Pancreas (tissue), 10 donors: ENCODE results near the gene KRT15. TPM values are rescaled to one million over a fixed set of nuclear protein-coding genes. Genes with fewer than 3 reads are reported as not detected.

Experiments
- ATAC-seq, 4 donors: fragments of 200-7000 bp; cut with Tn5 transposase; one replicate each; pipeline versions ENCODE4 v1.8.0 to v1.9.1; 2020; ENCODE audit warnings: mild to moderate bottlenecking in 4 of 4, moderate library complexity in 4 of 4
- DNase-seq, 6 donors: peaks; one replicate each; pipeline ENCODE4 v3.0.0-alpha.2; 2020
- FAIRE-seq: peaks from 2 replicates; lab custom pipeline; 2012; peaks lifted over from hg19 to GRCh38; lab: Jason Lieb, UNC
- H3K27ac ChIP-seq, 4 donors: fragments of 200-600 bp; sonication (generic); 1 replicate in 3 of 4; 2 replicates in 1 of 4; pipeline versions ENCODE4 v1.5.0 to v1.8.0; 2020
- H3K27me3 ChIP-seq, 4 donors: fragments of 200-600 bp; one replicate each; pipeline ENCODE4 v1.8.0; 2021
- H3K36me3 ChIP-seq, 3 donors: fragments of 200-600 bp; sonication (generic) in 1 of 3; one replicate each; pipeline versions ENCODE4 v1.5.0 to v1.8.0; 2020 to 2021
- H3K4me1 ChIP-seq, 3 donors: fragments of 200-600 bp; one replicate each; pipeline ENCODE4 v1.8.0; 2021
- H3K4me3 ChIP-seq, 4 donors: fragments of 200-600 bp; sonication (generic) in 2 of 4; one replicate each; pipeline versions ENCODE4 v1.5.0 to v1.8.0; 2020 to 2021
- H3K9me3 ChIP-seq, 4 donors: fragments of 200-600 bp; one replicate each; pipeline ENCODE4 v1.8.0; 2021
- WGBS, 2 donors: extraction: QIAGEN DNeasy Blood & Tissue Kit; methylation state at CpG; one replicate each; pipeline ENCODE4 v1.1.7; 2013; 5-methylcytosine and 5-hydroxymethylcytosine counted together
- intact Hi-C, 3 donors: fragments of 100-400 bp; cut with DNase I; formaldehyde crosslinking; loops; one replicate each; pipeline versions ENCODE4 v1.11.1 to v1.14.2; 2022
- polyA plus RNA-seq, 2 donors: library from polyadenylated mRNA; stranded (reverse); fragments of 200-250 nt; gene quantifications; one replicate each; pipeline ENCODE4 v1.2.3, GENCODE V29; 2013
- total RNA-seq, 6 donors: library from RNA; stranded (reverse); fragmentation: NEBNext Ultra II Directional in 4 of 6; extraction: Animal tissue kit (Norgen Biotek cat#: 25700) in 4 of 6; gene quantifications; one replicate each; pipeline versions ENCODE4 v1.2.1 to v1.2.4, GENCODE V29; 2021 to 2023
- TF ChIP-seq, protein P1 (sequence below), 4 donors: fragments of 200-600 bp; sonication (generic) in 3 of 4; IDR thresholded peaks; one replicate each; pipeline versions ENCODE4 v1.5.0 to v1.8.0; 2021; ENCODE audit warnings: antibody characterized with exemption in 4 of 4
- donor health status: healthy with polysubstance abuse.
- donor health status: DM: no; HTN: no; CAD: no; lungs with moderate emphysema.
- donor health status: DM: no; HTN: no; CAD: no.
- donor health status: control.
- donor health status: control.
- donor health status: Bipolar disorder and iron deficiency.
- donor health status: DM: yes; HTN: yes; CAD: no.
- donor health status: DM: no; HTN: no; CAD: no.
- donor health status: DM: no; HTN: no; CAD: no.
- donor health status: DM: yes; HTN: yes; CAD: no.

KRT15 gene
- total and polyA plus RNA-seq, 8 donors, result 0.20 to 1.4 (median 0.78) TPM

DNA sequence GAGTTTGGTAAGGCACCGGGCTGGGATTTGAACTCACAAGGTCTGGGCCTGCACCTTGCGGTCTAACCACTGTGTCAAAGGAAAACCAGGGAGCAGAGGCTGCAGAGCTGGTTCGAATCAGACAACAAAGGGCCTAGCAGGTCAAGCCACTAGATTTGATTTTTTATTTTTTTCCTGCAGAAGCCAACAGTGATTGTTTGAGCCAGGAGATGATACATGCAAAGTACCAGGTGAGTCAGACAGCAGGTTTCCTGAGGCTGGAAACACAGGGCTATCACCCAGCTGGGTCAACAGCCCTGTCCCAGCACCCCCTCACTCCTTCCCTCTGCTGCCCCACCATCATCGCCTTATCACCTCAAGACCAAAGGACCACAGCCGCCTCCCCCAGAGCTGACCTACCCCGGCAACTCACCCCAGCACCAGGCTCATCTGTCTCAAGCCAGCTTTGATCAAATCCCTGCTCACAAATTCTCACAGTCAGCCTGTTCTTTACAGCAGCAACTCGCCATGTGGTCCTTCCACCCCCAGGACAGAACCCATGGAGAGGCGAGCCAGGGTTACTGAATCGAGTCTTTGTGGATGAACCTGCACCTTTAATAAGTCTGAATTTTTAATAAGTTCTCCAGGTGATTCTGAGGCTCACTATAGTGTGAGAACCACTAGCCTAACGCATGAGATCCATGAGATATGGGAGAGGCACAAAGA, 22.4 kb upstream of the KRT15 start:
- WGBS, 2 donors, result 68 to 69% methylated on average over 10 of the region's 10 CpGs
- FAIRE-seq (no peak), ATAC-seq (peak in 2 of 4 donors; percentile 24 to 70), DNase-seq (no peak)
- Histone ChIP-seq H3K4me3 (no peak overlapping the region), H3K36me3 (no peaks in the 10 kb centered on the region), H3K27ac (no peak overlapping the region), H3K9me3 (no peaks in the 10 kb centered on the region), H3K27me3 (no peaks in the 10 kb centered on the region), H3K4me1 (no peaks in the 10 kb centered on the region)
- intact Hi-C loops, result no loop called here
- TF ChIP-seq, protein P1, sequence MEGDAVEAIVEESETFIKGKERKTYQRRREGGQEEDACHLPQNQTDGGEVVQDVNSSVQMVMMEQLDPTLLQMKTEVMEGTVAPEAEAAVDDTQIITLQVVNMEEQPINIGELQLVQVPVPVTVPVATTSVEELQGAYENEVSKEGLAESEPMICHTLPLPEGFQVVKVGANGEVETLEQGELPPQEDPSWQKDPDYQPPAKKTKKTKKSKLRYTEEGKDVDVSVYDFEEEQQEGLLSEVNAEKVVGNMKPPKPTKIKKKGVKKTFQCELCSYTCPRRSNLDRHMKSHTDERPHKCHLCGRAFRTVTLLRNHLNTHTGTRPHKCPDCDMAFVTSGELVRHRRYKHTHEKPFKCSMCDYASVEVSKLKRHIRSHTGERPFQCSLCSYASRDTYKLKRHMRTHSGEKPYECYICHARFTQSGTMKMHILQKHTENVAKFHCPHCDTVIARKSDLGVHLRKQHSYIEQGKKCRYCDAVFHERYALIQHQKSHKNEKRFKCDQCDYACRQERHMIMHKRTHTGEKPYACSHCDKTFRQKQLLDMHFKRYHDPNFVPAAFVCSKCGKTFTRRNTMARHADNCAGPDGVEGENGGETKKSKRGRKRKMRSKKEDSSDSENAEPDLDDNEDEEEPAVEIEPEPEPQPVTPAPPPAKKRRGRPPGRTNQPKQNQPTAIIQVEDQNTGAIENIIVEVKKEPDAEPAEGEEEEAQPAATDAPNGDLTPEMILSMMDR (IDR thresholded peaks at IDR 0.05), result no peak

DNA sequence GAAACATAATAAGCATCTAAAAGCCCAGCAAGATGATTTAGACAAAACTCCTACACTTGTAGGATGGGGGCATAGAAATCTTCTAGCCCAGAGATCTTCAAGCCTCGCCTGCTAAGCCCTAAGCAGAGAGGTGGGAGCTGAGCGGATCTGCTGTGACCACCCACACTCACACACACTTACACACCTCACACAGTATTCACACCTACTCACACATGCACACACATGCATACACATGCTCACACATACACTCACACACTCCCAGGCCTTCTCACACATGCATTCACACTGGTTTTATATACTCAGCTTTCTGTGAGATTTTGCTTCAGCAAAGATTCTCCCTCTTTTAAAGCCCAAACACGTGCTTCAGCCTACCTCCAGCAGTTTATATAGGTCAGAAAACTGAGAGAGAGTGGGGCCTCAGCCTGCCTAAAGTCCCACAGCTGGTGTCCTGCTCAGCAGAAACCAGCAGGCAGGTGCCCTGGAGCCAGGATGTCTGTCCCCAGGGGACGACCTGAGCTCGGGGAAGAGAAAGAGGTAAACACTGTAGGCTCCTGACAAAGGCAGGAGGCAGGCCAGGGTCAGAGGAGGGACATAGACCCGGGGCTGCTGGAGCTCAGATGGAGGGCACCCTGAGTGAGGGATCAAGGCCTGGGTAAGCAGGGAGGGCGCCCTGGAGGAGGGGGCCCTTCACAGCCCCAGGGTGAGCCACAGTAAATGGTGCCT, 21.4 kb upstream of the KRT15 start:
- ATAC-seq, result no peak
- FAIRE-seq, result no peak
- Histone ChIP-seq H3K27me3 (no peaks in the 10 kb centered on the region), H3K9me3 (no peaks in the 10 kb centered on the region), H3K36me3 (no peaks in the 10 kb centered on the region), H3K4me3 (no peak overlapping the region), H3K27ac (no peak overlapping the region), H3K4me1 (no peaks in the 10 kb centered on the region)
- 64% methylated on average over 7 of the region's 7 CpGs for WGBS, 2 donors
- TF ChIP-seq, protein P1 (IDR thresholded peaks at IDR 0.05), result no peak
- intact Hi-C loops, result no loop called here
- no peak for DNase-seq

- no peak for ATAC-seq
- Histone ChIP-seq H3K4me3 (no peak overlapping the region), H3K9me3 (no peaks in the 10 kb centered on the region), H3K36me3 (no peaks in the 10 kb centered on the region), H3K27ac (no peak overlapping the region), H3K27me3 (no peaks in the 10 kb centered on the region), H3K4me1 (no peaks in the 10 kb centered on the region)
- no peak for FAIRE-seq
- intact Hi-C loops, result no loop called here
- TF ChIP-seq, protein P1 (IDR thresholded peaks at IDR 0.05), result no peak
- WGBS, 2 donors, result 75 to 86% methylated on average over 5 of the region's 5 CpGs
- DNase-seq, result no peak
These were observed 20.4 kb upstream of the KRT15 start for GRCh38 chr17:41539071-41539492.

DNA sequence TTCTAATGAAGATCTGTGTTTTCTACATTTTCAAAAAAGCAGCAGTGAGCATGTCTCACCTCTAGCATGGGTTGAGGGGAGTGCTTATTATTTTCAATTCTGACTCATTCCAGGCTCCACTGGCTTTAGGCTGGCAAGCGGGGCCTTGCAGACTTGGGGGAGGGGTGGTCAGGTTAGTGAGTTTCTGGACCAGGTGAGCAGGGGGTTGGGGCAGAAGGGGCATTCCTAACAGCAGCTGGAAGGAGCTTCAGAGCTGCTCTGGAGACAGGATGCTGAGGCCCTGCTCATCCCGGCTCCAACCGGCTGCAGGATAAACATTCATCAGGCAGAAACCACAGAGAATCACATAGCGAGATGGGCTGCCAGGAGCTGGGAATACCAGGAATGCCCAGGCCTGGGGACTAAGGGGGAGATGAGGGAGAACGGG, 19.9 kb upstream of the KRT15 start:
- Histone ChIP-seq H3K27ac (no peak overlapping the region), H3K27me3 (no peaks in the 10 kb centered on the region), H3K4me1 (no peaks in the 10 kb centered on the region), H3K36me3 (no peaks in the 10 kb centered on the region), H3K4me3 (no peak overlapping the region), H3K9me3 (no peaks in the 10 kb centered on the region)
- ATAC-seq (no peak), DNase-seq (no peak), FAIRE-seq (no peak)
- intact Hi-C loops, result no loop called here
- 75 to 78% methylated on average over 5 of the region's 5 CpGs for WGBS, 2 donors
- TF ChIP-seq, protein P1 (IDR thresholded peaks at IDR 0.05), result no peak

- Histone ChIP-seq H3K27me3 (no peaks in the 10 kb centered on the region), H3K27ac (no peak overlapping the region), H3K4me1 (no peaks in the 10 kb centered on the region), H3K9me3 (no peaks in the 10 kb centered on the region), H3K4me3 (no peak overlapping the region), H3K36me3 (no peaks in the 10 kb centered on the region)
- 84 to 91% methylated on average over 9 of the region's 9 CpGs for WGBS, 2 donors
- TF ChIP-seq, protein P1 (IDR thresholded peaks at IDR 0.05), result no peak
- ATAC-seq (no peak), FAIRE-seq (no peak), DNase-seq (no peak)
- intact Hi-C loops, result no loop called here
These were observed 19.3 kb upstream of the KRT15 start for GRCh38 chr17:41537990-41538389.
